ENCODE data around the gene NPM3.
A peak's percentile ranks its signal among the peaks of the same experiment; 100 is the strongest.

NPM3 gene, protein sequence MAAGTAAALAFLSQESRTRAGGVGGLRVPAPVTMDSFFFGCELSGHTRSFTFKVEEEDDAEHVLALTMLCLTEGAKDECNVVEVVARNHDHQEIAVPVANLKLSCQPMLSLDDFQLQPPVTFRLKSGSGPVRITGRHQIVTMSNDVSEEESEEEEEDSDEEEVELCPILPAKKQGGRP

DNA sequence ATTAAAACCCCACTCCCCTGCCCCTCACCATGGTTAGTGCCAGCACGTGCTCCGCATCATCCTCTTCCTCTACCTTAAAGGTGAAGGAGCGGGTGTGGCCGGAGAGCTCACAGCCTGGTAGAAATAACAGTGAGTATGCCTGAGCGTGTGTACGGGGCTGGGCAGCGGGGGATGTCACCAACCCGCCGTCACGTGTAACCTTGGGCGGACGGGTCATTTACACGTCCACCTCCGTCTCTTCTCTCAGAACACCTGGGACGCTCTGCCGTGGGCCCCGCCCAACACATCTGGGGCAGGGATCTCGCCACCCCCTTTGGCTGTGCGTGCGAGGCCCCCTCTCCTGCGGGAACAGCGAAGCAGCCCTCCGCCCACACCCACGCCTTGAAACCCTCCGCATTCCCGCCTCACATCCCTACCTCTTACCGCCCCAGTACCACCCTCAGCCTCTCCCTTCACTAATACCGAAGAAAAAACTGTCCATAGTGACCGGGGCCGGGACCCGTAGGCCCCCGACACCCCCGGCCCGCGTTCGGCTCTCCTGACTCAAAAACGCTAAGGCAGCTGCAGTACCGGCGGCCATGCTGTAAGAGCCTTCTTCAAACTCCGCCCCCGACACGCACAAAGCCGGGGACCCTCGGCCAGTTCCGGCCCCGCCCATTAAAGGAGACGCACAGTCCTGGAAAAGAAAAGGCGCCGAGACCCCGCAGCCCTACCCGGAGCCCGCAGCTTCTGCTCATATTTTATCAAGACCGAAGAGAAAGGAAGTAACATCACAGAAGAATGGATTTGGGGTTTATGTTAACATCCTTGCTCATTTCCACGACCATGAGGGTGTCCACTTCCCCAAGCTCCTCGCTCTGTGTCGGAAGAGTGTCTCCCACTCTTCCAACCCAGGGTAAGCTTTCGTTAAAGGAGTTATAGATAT, at the start of gene NPM3:
NPM3 (minus strand) TSS at position 636 of the 925 bp plus-strand sequence; CDS start at position 580, 56 bp downstream.
- peak; percentile 61 to 65 for DNase-seq (ENCODE audit: low read depth in 2 of 2)

DNA sequence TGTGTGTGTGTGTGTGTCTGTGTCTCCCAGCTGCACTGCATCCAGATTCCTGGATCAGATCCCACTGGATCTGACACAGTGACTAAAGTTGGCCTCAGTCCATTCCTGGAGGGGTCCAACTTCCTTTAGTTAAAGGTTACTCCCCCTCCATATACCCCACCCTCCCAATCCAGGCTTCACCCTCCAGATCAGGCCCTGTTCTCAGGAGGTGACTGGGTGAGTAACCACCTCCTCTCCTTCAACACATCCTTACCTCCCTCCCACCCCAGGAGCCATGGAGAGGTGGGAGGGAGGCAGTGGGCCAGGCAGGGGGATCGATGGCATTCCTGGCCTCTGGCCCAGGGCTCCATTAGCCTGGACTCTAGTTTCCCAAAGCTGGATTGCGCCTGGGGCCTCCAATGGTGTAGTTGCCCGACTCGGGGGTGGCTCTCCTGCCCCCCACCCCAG, 49.1 kb upstream of the NPM3 start:
- DNase-seq (ENCODE audit: low read depth in 2 of 2) = no peak

DNA sequence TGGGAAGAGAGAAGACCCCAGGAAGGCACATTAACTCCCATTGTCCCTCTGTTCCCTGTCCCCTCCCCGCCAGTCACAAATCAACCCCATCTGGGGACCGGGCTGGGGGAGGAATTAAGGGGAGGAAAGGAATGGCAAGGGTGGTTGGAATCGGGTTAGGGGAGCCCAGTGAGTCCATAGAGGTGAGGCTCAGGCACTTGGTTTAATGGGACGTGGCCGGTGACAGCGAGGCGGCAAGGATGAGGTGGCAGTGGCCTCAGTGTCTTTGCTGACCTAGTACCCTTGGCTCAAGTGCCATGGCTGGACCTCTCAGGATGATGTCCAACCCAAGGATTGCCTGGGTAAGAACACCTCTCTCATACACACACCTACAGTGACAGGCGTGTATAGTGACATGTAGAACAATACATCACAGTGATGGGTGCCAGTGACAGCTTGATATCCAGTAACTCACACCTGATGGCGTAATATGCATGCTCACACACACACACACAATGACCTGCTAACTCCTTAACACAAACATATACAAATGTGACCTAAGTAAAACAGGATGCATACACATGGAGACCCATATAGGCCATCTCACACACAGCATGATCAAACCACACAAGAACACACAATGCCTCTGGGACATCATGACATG, 48.0 kb upstream of the NPM3 start:
- DNase-seq (ENCODE audit: low read depth in 2 of 2) = no peak

DNA sequence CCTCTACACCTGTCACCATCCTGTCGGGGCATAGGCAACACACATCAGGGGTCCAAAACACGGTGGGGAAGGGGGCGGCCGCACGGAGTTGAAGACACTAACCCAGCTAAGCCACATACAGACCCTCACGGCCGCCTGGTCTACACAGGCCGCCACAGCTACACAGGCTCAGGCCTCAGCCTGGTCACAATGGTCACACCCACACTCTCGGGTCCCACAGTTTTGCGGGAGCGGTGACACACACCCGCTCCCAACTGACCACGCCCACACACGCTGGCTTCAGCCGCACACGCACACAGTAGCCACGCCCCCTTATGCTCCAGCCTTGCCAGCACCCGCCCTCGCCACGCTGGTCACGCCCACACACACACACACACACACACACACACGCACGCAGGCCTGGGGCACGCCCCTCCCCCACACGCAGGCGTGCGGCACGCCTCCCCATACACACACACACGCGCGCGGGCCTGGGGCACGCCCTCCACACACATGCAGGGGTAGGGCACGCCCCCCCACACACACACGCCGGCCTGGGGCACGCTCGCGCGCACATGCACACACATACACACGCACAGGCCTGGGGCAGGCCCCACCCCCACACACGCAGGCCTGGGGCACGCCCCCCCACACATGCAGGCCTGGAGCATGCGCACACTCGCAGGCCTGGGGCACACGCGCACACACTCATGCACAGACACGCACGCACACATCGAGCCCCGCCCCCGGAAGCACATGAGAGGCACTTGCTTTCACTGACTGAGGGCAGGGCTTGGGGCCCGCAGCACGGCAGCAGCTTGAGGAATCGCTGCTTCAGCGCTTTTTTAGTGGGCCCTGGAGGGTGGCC, 47.3 kb upstream of the NPM3 start:
- DNase-seq (ENCODE audit: low read depth in 2 of 2) = peak; percentile 71 to 78

DNA sequence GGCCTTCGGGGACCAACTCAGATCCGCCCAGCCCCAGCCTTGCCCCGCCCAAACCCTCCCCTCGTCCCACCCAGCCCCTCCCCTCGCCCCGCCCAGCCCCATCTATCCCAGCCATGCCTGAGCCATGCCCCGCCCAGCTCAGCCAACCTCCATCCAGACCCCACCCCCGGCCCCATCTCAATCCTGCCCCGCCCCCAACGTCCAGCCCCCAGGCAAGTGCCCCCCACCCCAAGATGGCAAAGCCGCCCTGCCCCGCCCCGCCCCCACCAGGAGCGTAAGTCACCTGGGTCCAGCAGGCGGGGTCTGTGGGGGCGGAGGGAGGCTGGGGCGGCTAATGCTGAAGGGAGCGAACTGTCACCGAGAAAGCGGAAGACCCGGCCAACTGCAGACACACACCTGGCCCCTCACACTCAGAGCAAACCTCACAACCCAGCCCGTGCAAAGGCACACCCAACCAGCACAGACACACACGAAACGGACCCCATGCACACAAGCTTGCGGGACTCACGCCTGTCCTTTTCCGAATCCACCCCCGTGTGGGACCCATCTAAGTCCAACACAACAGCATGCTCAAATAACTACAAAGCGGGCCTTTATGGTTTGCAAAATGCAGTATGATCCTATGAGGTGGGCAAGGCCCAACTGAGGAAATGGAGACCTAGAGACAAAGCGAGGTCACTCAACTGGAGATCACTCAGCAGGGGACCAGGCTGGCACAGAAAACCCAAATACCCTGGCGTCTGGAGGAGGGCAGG, 46.5 kb upstream of the NPM3 start:
- DNase-seq (ENCODE audit: low read depth in 2 of 2) = peak in 1 of 2 donors; percentile 31

DNA sequence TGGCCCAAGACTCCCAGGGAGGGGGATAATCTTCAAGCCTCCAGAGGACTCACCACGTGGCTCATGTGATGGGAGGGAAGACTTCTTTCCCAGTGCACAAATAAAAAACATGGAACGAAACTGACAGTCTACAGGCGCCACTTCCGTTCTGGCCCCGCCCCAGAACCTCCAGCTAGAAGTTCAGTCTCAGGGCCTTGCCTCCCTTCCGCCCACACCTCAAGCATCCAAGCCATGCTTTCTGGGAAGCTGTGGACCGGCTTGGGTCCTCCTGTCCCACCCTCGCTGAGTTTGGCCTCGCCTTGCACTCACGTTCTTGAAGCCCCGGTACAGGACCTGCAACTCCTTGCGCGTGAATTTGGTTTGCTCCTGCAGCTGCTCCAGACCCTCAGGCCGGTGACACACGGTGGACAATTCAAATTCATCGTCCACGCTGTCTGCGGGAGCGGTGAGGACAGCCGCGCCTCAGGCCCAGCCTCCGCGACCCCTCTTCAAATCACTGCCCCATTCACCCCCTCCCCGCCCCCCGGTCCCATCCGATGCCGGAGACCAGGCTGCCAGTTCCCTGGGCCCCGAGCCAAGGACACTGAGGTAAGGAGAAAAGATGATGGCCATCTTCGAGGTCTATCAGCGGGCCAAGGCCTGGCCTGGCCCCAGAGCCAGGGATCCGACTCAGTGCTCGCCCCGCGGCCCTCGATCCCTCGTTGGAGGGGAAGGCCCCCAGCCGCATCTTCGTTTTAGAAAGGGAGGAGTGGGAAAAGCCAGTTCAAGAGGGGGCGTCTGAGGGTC, 45.7 kb upstream of the NPM3 start:
- DNase-seq (ENCODE audit: low read depth in 2 of 2) = no peak

DNA sequence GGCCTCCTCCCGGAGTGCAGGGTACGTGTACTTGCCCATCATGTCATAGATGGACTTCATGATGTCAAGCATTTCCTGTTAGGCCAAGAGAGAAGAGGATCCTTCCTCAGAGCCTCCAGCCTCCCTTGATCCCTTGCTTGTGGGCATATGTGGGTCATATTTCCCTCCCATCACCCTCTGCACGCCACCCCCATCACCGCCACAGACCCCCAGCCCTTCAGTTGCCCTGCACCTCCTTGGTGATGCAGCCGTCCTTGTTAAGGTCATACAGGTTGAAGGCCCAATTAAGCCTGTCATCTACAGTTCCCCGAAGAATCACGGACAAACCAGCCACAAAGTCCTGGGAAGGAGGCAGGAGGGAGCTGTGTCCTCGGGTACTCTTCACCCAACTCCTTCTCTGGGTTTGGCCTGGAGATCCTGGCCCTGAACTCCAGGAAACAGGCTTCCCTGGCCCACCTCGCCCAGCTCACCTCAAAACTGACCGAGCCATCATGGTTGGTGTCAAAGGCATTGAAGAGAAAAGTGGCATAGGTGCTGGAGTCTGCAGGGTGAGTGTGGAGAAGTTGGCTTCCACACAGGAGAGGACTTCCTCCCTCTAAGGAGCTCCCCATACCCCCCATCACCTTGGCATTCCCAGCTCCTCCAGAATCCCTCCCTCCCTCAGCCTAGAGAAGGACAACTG, 44.8 kb upstream of the NPM3 start:
- no peak for DNase-seq (ENCODE audit: low read depth in 2 of 2)

DNA sequence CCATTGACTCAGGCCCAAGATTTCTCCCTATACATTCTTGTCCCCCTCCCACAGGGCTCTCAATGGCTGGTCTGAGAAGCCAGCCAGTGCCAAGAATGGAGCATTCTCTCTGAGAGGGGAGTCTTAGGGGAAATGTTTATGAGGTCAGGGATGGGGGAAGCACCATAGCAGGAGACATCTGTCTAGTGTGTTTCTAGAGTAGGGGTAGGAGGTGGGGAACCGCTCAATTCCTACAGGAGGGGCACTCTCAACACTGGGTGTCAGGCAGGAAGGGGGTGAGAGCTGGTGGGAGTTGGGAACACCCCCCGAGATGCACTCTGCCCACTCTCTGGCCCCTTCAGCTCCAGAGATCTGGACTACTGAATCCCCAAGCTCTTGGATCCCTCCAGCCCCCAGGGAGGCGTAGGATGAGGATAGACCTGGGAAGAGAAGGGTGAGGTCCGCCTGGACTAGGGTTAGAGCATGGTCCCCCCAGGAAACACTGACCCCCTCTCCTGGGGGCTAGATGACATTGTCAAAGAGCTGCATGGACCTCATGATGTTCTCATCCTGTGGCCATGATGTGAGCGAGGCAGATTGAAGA, 43.7 kb upstream of the NPM3 start:
- DNase-seq (ENCODE audit: low read depth in 2 of 2) = no peak

DNA sequence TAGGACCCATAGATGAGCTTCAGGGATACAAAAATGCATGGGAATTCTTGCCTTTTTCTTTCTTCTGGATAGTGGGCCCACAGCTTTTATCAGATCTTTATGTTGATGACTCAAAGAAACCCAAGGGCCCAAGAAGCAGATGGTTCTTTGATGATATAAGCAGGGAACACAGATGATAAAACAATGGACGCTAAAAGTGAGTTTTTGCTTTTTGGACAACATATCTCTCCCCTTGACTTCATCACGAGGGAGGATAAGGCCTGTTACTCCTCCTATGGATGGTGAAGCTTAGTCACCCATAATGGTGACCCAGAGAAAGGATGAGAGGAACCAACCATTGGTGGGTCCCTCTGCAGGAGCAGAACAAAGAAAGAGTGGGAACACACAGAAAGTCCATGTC, 41.5 kb upstream of the NPM3 start:
- no peak for DNase-seq (ENCODE audit: low read depth in 2 of 2)

DNA sequence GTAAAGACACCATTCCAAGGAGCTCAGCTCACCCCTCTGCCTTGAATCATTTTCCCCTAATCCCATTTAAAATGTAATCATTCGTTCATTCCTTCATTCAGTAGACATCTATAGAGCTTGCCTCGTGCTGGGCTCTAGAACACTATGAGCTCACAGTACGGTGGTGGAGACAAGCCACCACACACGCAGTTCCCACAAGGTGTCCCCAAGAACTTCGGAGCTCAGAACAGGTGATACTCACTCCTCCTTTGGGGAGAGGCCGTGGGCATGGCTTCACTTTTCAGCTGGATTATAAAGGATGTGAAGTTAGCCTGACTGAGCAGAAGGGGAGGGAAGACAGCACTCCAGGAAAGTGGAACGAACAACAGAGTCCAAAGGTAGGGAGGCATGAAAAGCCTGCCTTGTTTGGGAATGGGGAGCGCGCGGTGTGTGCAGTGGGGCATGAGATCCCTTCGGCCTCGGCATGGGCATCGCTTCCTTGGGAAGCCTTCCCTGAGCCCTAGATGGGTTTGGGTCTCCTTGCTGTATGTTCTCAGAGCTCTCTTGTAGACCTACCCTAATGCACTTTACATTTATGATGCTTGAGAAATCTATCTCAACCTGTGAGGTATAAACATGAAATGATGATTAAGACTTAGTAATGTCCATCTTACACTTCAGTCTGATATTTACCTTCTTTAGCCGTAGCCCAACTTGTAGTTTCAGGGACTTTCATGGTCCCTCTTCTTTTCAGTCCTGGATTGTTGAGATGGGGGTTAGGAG, 35.8 kb upstream of the NPM3 start:
- DNase-seq (ENCODE audit: low read depth in 2 of 2) = no peak

DNA sequence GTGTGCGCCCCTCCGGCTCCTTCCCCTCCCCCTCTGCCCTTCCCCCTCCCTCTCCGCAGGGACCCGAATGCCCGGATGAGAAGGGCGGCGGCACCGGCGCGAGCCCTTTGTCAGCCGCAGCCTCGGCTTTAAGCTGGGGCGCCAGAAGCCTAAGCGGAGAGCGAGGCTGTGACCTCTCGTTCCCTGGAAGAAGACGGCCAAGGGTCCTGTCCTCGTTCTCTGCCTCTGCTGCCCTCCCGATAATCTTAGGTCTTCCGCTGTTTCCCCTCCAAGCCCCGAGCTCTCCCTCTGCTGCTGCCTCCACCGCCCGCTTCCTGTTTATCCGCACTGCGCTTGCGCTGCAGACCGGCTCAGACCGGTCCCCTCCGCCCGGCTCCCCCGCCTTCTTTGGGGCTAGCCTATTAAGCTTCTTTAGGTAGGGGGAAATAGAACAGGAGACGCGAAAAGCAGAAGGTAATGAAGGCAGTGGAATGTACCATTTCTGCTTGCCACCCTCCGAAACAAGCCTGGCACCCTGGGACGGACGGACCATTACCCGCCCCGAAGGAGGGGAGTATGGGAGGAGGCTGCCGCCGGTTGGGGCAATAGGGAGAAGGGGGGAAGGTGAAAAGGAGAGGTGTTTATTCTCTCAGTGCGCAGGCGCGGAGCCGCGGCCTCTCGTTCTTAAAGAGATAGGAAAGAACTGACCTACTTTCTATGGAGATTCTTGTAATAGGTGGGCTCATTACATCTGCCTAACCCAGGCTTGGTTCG, 35.0 kb upstream of the NPM3 start, which contains the start of gene OGA:
OGA (minus strand) TSS at position 326 of the 753 bp plus-strand sequence. CDS start 422 bp downstream, outside the sequence.
- DNase-seq (ENCODE audit: low read depth in 2 of 2) = peak; percentile 89 to 96

DNA sequence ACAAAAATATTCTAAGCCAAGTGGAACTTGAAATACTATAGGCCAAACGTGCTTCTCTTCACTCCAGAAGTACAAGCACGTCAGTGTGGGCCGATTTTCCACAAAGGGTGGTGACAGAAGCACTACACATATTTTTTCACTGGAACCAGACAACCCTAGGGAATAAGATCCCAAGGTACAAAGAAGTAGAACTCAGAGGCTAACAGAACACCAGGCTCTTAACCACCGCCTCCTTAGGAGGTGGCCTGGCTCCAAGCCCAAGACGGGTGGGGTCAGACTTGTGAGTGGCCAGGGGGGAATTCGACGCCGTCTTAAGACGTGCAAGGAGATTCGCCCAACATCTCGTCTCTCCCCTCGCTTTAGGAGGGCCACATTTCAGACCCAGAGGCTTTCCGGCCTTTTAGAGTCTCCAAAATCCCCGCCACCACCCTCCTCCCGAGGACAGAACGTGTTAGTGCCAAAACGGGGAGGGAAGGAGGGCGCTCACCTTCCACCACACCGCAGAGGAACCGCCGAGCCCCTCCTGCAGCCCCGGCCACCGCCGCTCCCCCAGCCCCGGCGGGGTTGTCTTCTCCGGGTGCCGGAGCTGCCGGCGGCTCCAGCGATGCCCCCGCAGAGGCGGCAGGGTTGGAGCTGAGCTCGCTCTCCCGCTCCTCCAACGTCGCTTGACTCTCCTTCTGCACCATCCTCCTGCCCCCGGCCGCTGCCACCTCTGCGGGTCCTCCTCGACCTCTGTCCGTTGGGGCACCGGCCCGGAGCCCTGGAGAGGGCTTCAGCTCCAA, 34.3 kb upstream of the NPM3 start:
- no peak for DNase-seq (ENCODE audit: low read depth in 2 of 2)

DNA sequence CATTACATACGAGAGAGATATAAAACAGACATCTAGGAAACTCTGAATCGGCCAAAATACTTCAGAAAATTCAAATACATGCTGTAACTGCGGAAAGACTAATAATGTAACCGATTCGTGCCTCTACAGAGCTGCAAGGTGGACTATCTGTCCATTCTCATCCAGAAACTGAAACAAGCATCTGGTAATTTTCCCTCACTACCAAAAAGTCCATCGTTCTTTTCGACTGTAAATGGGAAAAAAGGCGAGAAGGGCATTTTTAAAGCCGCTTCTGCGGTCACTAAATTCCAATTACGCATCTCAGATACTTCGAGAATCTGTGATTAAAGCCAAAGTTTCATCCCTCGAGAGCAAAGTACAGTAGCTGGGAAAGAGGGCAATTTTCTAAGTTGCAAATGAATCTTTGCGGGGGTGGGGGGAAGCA, 33.7 kb upstream of the NPM3 start:
- DNase-seq (ENCODE audit: low read depth in 2 of 2) = no peak

DNA sequence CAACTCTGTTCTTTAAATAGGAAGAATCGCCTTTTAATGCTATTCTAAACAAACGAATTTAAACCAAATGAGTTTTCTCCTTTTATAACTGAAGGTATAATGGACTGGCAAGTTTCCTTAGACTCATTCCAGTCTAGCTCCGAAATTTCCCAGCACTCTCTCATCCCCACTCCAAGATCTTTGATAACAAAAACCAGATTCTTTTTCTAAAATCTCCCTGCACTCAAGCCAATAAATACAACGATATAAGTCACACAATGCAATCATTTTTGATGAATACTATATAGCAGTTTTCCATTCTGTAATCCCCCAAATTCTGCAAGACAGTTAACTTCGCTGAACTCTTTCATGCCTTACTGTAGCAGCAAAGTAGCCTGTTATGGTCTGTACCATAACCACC, 33.1 kb upstream of the NPM3 start:
- DNase-seq (ENCODE audit: low read depth in 2 of 2) = no peak

DNA sequence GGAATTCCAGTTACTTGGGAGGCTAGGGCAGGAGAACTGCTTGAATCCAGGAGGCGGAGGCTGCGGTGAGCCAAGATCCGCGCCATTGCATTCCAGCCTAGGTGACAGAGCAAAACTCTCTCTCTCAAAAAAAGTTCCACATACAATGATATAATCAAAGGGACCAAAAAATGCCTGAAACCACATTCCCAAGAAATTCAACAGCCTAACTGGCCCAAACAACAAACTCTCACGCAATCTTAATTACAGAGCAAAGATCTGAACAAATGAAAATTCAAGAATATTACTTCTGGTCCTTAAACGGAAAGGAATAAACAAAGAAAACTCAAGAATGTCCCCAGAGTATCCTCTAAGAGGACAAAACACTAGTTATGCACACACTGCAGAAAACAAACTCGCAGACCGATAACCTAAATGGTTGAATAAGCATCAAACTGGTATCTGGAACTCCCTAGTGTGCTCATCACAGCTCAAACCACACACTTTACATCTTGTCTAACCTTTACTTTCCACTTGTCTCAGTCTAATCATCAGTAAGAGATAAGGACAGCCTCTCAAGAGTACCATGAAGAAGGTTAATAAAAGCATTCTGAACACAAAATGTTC, 31.3 kb upstream of the NPM3 start:
- DNase-seq (ENCODE audit: low read depth in 2 of 2) = no peak

DNA sequence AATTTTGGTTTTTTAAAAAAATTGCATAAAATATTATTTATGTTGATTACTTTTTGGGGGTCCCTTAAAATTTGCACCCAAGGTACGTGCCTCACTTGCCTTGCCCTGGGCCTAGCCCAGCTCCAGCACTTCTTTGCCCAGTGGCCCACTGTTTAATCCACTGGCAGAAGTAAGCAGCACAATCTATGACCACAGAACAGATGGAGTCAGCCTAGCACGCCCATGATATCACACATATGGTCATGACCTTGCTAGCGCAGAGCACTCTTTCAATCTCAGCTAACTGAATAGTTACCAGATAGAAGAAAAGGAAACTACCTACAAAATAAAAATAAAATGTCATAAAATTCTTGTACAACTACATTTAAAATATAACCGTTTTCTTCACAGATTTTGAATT, 29.4 kb upstream of the NPM3 start:
- DNase-seq (ENCODE audit: low read depth in 2 of 2) = no peak

Measured in stimulated activated CD8-positive, alpha-beta memory T cell treated with anti-CD3 and anti-CD28 coated beads, Interleukin-7, amount 100 ng/mL, for 1 hour (primary cell).